Peyer's patch (tissue), 4 donors: ENCODE data around the gene CTBP1. TPM values are rescaled to one million over a fixed set of nuclear protein-coding genes. Genes with fewer than 3 reads are reported as not detected.
A peak's percentile ranks its signal among the peaks of the same experiment; 100 is the strongest.

ENCODE experiments used
- DNase-seq, 3 donors: peaks; one replicate each; pipeline ENCODE4 v3.0.0-alpha.2; 2017 to 2019
- H3K27ac ChIP-seq, 4 donors: fragments of 200-600 bp; sonication (generic); one replicate each; pipeline ENCODE4 v1.5.1; 2016 to 2019
- H3K27me3 ChIP-seq, 2 donors: fragments of 200-600 bp; sonication (generic); one replicate each; pipeline ENCODE4 v1.5.1; 2019
- H3K36me3 ChIP-seq, 3 donors: fragments of 200-600 bp; sonication (generic); one replicate each; pipeline ENCODE4 v1.5.1; 2016 to 2019
- H3K4me1 ChIP-seq, 4 donors: fragments of 200-600 bp; sonication (generic); one replicate each; pipeline ENCODE4 v1.5.1; 2016 to 2019
- H3K4me3 ChIP-seq, 4 donors: fragments of 200-600 bp; sonication (generic); 1 replicate in 3 of 4; 2 replicates in 1 of 4; pipeline ENCODE4 v1.5.1; 2016 to 2019; ENCODE audit warnings: mild to moderate bottlenecking in 1 of 4
- H3K9me3 ChIP-seq, 4 donors: fragments of 200-600 bp; sonication (generic); one replicate each; pipeline ENCODE4 v1.5.1; 2016 to 2019; ENCODE audit warnings: mild to moderate bottlenecking in 1 of 4
- CTCF ChIP-seq, 6 experiments: fragments of 450-650 bp in 4 of 6; fragments of 200-600 bp in 2 of 6; sonication (generic) in 1 of 6; IDR thresholded peaks; one replicate each; pipeline ENCODE4 v1.5.1; 2017 to 2019; ENCODE audit warnings: antibody characterized with exemption in 6 of 6, mild to moderate bottlenecking in 3 of 6, moderate library complexity in 1 of 6
- POLR2A ChIP-seq, 2 donors: fragments of 450-650 bp; IDR thresholded peaks; one replicate each; pipeline ENCODE4 v1.5.1; 2017; ENCODE audit warnings: antibody characterized with exemption in 2 of 2, mild to moderate bottlenecking in 2 of 2, moderate library complexity in 2 of 2
- total RNA-seq, 4 donors: library from RNA; depleted of rRNA; stranded (reverse); fragments of >200 nt; gene quantifications; one replicate each; pipeline ENCODE4 v1.1.0, GENCODE V29; 2016

CTBP1 gene
- total RNA-seq, 4 donors from 2014 or later = 245 to 371 (median 288) TPM

GRCh38 chr4:1198098-1198844 lies 50.7 kb downstream of the CTBP1 start:
- H3K36me3 ChIP-seq = peaks cover 0 to 7% (median 0%) of the 10 kb centered on the region in 3 donors
- H3K9me3 ChIP-seq = no peaks in the 10 kb centered on the region
- H3K4me1 ChIP-seq = peaks cover 4 to 29% (median 19%) of the 10 kb centered on the region in 4 donors
- no peaks in the 10 kb centered on the region for H3K27me3 ChIP-seq
- H3K27ac ChIP-seq = peak overlapping the region in 1 of 4 donors; percentile 92
- TF ChIP-seq POLR2A (IDR thresholded peaks at IDR 0.05) (no peak), CTCF (IDR thresholded peaks at IDR 0.05) (no peak)
- H3K4me3 ChIP-seq = no peak overlapping the region
- DNase-seq = peak; percentile 15 to 59 (median 44)

GRCh38 chr4:1196421-1197183 lies 52.3 kb downstream of the CTBP1 start:
- no peak overlapping the region for H3K4me3 ChIP-seq
- peaks cover 0 to 7% (median 0%) of the 10 kb centered on the region in 3 donors for H3K36me3 ChIP-seq
- peak overlapping the region in 2 of 4 donors; percentile 87 to 88 for H3K27ac ChIP-seq
- peak; percentile 14 to 44 (median 41) for DNase-seq
- H3K4me1 ChIP-seq = peaks cover 0 to 30% (median 10%) of the 10 kb centered on the region in 4 donors
- H3K27me3 ChIP-seq = no peaks in the 10 kb centered on the region
- TF ChIP-seq POLR2A (IDR thresholded peaks at IDR 0.05) (no peak), CTCF (IDR thresholded peaks at IDR 0.05) (no peak)
- H3K9me3 ChIP-seq = no peaks in the 10 kb centered on the region

GRCh38 chr4:1195891-1196401 lies 53.0 kb downstream of the CTBP1 start:
- TF ChIP-seq CTCF (IDR thresholded peaks at IDR 0.05) (no peak), POLR2A (IDR thresholded peaks at IDR 0.05) (no peak)
- Histone ChIP-seq H3K27me3 (no peaks in the 10 kb centered on the region), H3K4me3 (no peak overlapping the region), H3K36me3 (peaks cover 0 to 7% (median 0%) of the 10 kb centered on the region in 3 donors), H3K27ac (peak overlapping the region in 2 of 4 donors; percentile 87 to 88), H3K9me3 (no peaks in the 10 kb centered on the region), H3K4me1 (peaks cover 0 to 30% (median 9%) of the 10 kb centered on the region in 4 donors)
- DNase-seq = peak in 2 of 3 donors; percentile 12 to 43

- Histone ChIP-seq H3K4me1 (peaks cover 0 to 23% (median 3%) of the 10 kb centered on the region in 4 donors), H3K36me3 (peaks cover 0 to 7% (median 0%) of the 10 kb centered on the region in 3 donors), H3K9me3 (no peaks in the 10 kb centered on the region), H3K4me3 (peak overlapping the region in 1 of 4 donors; percentile 35), H3K27ac (peak overlapping the region; percentile 66 to 88 (median 79)), H3K27me3 (no peaks in the 10 kb centered on the region)
- TF ChIP-seq POLR2A (IDR thresholded peaks at IDR 0.05) = no peak
- no peak for TF ChIP-seq CTCF (IDR thresholded peaks at IDR 0.05)
- DNase-seq = peak; percentile 14 to 47 (median 46)
These were observed 53.7 kb downstream of the CTBP1 start for GRCh38 chr4:1195109-1195671.
